ENCODE results near the gene DDX17. TPM values are rescaled to one million over a fixed set of nuclear protein-coding genes. Genes with fewer than 3 reads are reported as not detected.

DDX17 gene
- total RNA-seq, 2 donors from 2014 or later, result 507 to 621 TPM

GRCh38 chr22:38440747-38441350, 65.3 kb downstream of the DDX17 start:
- no peaks in the 10 kb centered on the region for H3K27me3 ChIP-seq (ENCODE audit: control insufficient read depth, insufficient read depth, low read length, poor library complexity, severe bottlenecking)
- H3K4me1 Mint-ChIP-seq, result no peaks in the 10 kb centered on the region
- no peaks in the 10 kb centered on the region for H3K9me3 ChIP-seq (ENCODE audit: control insufficient read depth, low read length)
- H3K9me3 Mint-ChIP-seq, result no peaks in the 10 kb centered on the region
- H3K36me3 Mint-ChIP-seq (ENCODE audit: low read depth), result no peaks in the 10 kb centered on the region
- H3K27me3 Mint-ChIP-seq (ENCODE audit: insufficient read depth), result peaks cover 8% of the 10 kb centered on the region
- no peak overlapping the region for H3K4me3 ChIP-seq (ENCODE audit: low read length)
- H3K27ac ChIP-seq (ENCODE audit: low read depth, low read length), result no peak overlapping the region
- H3K36me3 ChIP-seq (ENCODE audit: control insufficient read depth, insufficient read depth, low read length), result no peaks in the 10 kb centered on the region
- no peak for DNase-seq
- TF ChIP-seq CTCF (conservative IDR thresholded peaks at IDR 0.05), result peak; percentile 17
- no peaks in the 10 kb centered on the region for H3K4me1 ChIP-seq (ENCODE audit: control insufficient read depth, insufficient read depth, low read length)
- H3K27ac Mint-ChIP-seq, result no peak overlapping the region
- WGBS, 2 experiments (ENCODE audit: insufficient coverage in 1 of 2, insufficient read length in 1 of 2), result 89 to 90% methylated on average over 13 to 14 of the region's 14 CpGs
- no peak overlapping the region for H3K4me3 Mint-ChIP-seq
- no peak overlapping the region for H3K9ac ChIP-seq (ENCODE audit: extremely low read depth, low read length, poor library complexity, severe bottlenecking)

GRCh38 chr22:38437416-38437815, 68.7 kb downstream of the DDX17 start:
- WGBS, 2 experiments (ENCODE audit: insufficient coverage in 1 of 2, insufficient read length in 1 of 2), result 92 to 93% methylated on average over 3 to 9 of the region's 9 CpGs
- Histone ChIP-seq H3K4me3 (ENCODE audit: low read length) (no peak overlapping the region), H3K4me1 (ENCODE audit: control insufficient read depth, insufficient read depth, low read length) (no peaks in the 10 kb centered on the region), H3K27ac (ENCODE audit: low read depth, low read length) (no peak overlapping the region), H3K27me3 (ENCODE audit: control insufficient read depth, insufficient read depth, low read length, poor library complexity, severe bottlenecking) (no peaks in the 10 kb centered on the region), H3K36me3 (ENCODE audit: control insufficient read depth, insufficient read depth, low read length) (no peaks in the 10 kb centered on the region), H3K9me3 (ENCODE audit: control insufficient read depth, low read length) (no peaks in the 10 kb centered on the region), H3K9ac (ENCODE audit: extremely low read depth, low read length, poor library complexity, severe bottlenecking) (no peak overlapping the region)
- H3K27ac Mint-ChIP-seq, result no peak overlapping the region
- no peak for TF ChIP-seq CTCF (conservative IDR thresholded peaks at IDR 0.05)
- no peak for DNase-seq
- H3K9me3 Mint-ChIP-seq, result no peaks in the 10 kb centered on the region
- peaks cover 10% of the 10 kb centered on the region for H3K27me3 Mint-ChIP-seq (ENCODE audit: insufficient read depth)
- H3K4me3 Mint-ChIP-seq, result no peak overlapping the region
- H3K4me1 Mint-ChIP-seq, result no peaks in the 10 kb centered on the region
- no peaks in the 10 kb centered on the region for H3K36me3 Mint-ChIP-seq (ENCODE audit: low read depth)

- H3K27me3 ChIP-seq (ENCODE audit: control insufficient read depth, insufficient read depth, low read length, poor library complexity, severe bottlenecking), result no peaks in the 10 kb centered on the region
- peaks cover 10% of the 10 kb centered on the region for H3K27me3 Mint-ChIP-seq (ENCODE audit: insufficient read depth)
- no peak overlapping the region for H3K4me3 Mint-ChIP-seq
- DNase-seq, result no peak
- H3K36me3 ChIP-seq (ENCODE audit: control insufficient read depth, insufficient read depth, low read length), result no peaks in the 10 kb centered on the region
- no peak overlapping the region for H3K4me3 ChIP-seq (ENCODE audit: low read length)
- H3K36me3 Mint-ChIP-seq (ENCODE audit: low read depth), result no peaks in the 10 kb centered on the region
- H3K27ac Mint-ChIP-seq, result no peak overlapping the region
- H3K27ac ChIP-seq (ENCODE audit: low read depth, low read length), result no peak overlapping the region
- H3K4me1 ChIP-seq (ENCODE audit: control insufficient read depth, insufficient read depth, low read length), result no peaks in the 10 kb centered on the region
- no peaks in the 10 kb centered on the region for H3K9me3 Mint-ChIP-seq
- no peaks in the 10 kb centered on the region for H3K9me3 ChIP-seq (ENCODE audit: control insufficient read depth, low read length)
- no peak for TF ChIP-seq CTCF (conservative IDR thresholded peaks at IDR 0.05)
- WGBS, 2 experiments (ENCODE audit: insufficient coverage in 1 of 2, insufficient read length in 1 of 2), result 88 to 92% methylated on average over 12 to 15 of the region's 15 CpGs
- H3K4me1 Mint-ChIP-seq, result no peaks in the 10 kb centered on the region
- no peak overlapping the region for H3K9ac ChIP-seq (ENCODE audit: extremely low read depth, low read length, poor library complexity, severe bottlenecking)
Observed at GRCh38 chr22:38436629-38437395, 69.3 kb downstream of the DDX17 start.

All from endodermal cell (in vitro differentiated cells).